Measurements from ENCODE around the gene TEX54.

TEX54 gene

GRCh38 chr11:62788991-62789390 lies 43.6 kb downstream of the TEX54 start:
- TF ChIP-seq CTCF (conservative IDR thresholded peaks at IDR 0.05; ENCODE audit: low read depth, low read length): no peak
- no peak overlapping the region for H3K4me3 ChIP-seq (ENCODE audit: low read length)
- DNase-seq (ENCODE audit: low read depth): no peak

- peak; percentile 93 for DNase-seq (ENCODE audit: low read depth)
- peak; percentile 67 for TF ChIP-seq CTCF (conservative IDR thresholded peaks at IDR 0.05; ENCODE audit: low read depth, low read length)
- H3K4me3 ChIP-seq (ENCODE audit: low read length): peak within 1 kb of the TSS; percentile 92
Measured at GRCh38 chr11:62787005-62787759, 45.5 kb downstream of the TEX54 start, which contains the start of gene TMEM179B. Gene TMEM179B, plus strand, starts transcription at chr11:62787402. Its CDS starts 30 bp downstream, at chr11:62787432.

- peak; percentile 99 for TF ChIP-seq CTCF (conservative IDR thresholded peaks at IDR 0.05; ENCODE audit: low read depth, low read length)
- peak; percentile 32 for DNase-seq (ENCODE audit: low read depth)
- H3K4me3 ChIP-seq (ENCODE audit: low read length): peak overlapping the region; percentile 92
Measured at GRCh38 chr11:62786318-62787004, 46.2 kb downstream of the TEX54 start.

- no peak for TF ChIP-seq CTCF (conservative IDR thresholded peaks at IDR 0.05; ENCODE audit: low read depth, low read length)
- no peak overlapping the region for H3K4me3 ChIP-seq (ENCODE audit: low read length)
- no peak for DNase-seq (ENCODE audit: low read depth)
Measured at GRCh38 chr11:62782753-62783152, 49.9 kb downstream of the TEX54 start.

Data from retinal pigment epithelial cell (primary cell).